IMR-90 (cell line): Measurements from ENCODE around the gene UBE2V1. TPM values are rescaled to one million over a fixed set of nuclear protein-coding genes. Genes with fewer than 3 reads are reported as not detected.

Experiments used
- ATAC-seq: fragments of 200-7000 bp; cut with Tn5 transposase; 2 replicates; pipeline ENCODE4 v1.9.1; 2020; ENCODE audit warnings: low read depth, mild to moderate bottlenecking, moderate library complexity
- BruUV-seq: library from RNA; stranded (reverse); fragments of 400-500 nt; replicated peaks from 2 replicates; lab custom pipeline; 2021; lab: Mats Ljungman, UMichigan
- CTCF ChIA-PET: fragments of 300-600 bp; formaldehyde crosslinking; extraction: SDS; loops from one replicate; lab custom pipeline; 2021; ENCODE audit warnings: antibody characterized with exemption; lab: Yijun Ruan, JAX
- POLR2A ChIA-PET: fragments of 300-600 bp; sonication (Branson Sonifier 250); formaldehyde crosslinking; loops from one replicate; lab custom pipeline; 2022; ENCODE audit warnings: antibody characterized with exemption; ENCODE audit not compliant: unreplicated experiment; lab: Charles Lee
- DNase-seq: peaks from one replicate; pipeline ENCODE4 v3.0.0; 2013
- H2AFZ ChIP-seq: replicated peaks from 2 replicates; pipeline ENCODE3; 2013; ENCODE audit warnings: low read length, mild to moderate bottlenecking; ENCODE audit not compliant: poor library complexity
- H2AK5ac ChIP-seq: 2 replicates; pipeline ENCODE4 v1.6.1; 2013; ENCODE audit warnings: low read depth, low read length, inconsistent platforms
- H2AK9ac ChIP-seq: replicated peaks from 2 replicates; pipeline ENCODE3; 2013; ENCODE audit warnings: mild to moderate bottlenecking, low read depth, low read length, moderate library complexity; ENCODE audit not compliant: poor library complexity
- H2BK120ac ChIP-seq: 2 replicates; pipeline ENCODE4 v1.6.1; 2013; ENCODE audit warnings: low read depth, low read length, inconsistent platforms
- H2BK15ac ChIP-seq: 3 replicates; pipeline ENCODE4 v1.6.1; 2013; ENCODE audit warnings: low read depth, low read length, inconsistent platforms
- H2BK20ac ChIP-seq: 2 replicates; pipeline ENCODE4 v1.6.1; 2013; ENCODE audit warnings: low read depth, mild to moderate bottlenecking, inconsistent platforms, low read length, moderate library complexity
- H2BK5ac ChIP-seq: 2 replicates; pipeline ENCODE4 v1.6.1; 2013; ENCODE audit warnings: mild to moderate bottlenecking, low read depth, low read length, inconsistent platforms; ENCODE audit not compliant: poor library complexity, severe bottlenecking
- H3K14ac ChIP-seq: replicated peaks from 2 replicates; pipeline ENCODE4 v1.6.1; 2013; ENCODE audit warnings: low read depth, low read length, inconsistent platforms
- H3K18ac ChIP-seq: 2 replicates; pipeline ENCODE4 v1.6.1; 2013; ENCODE audit warnings: low read depth, low read length, control low read depth
- H3K23ac ChIP-seq: 2 replicates; pipeline ENCODE4 v1.6.1; 2013; ENCODE audit warnings: low read depth, low read length, inconsistent platforms
- H3K27ac ChIP-seq: 2 replicates; pipeline ENCODE4 v1.5.1; 2013; ENCODE audit warnings: mild to moderate bottlenecking, control low read depth, low read length; ENCODE audit not compliant: insufficient read depth
- H3K27me3 ChIP-seq: 2 replicates; pipeline ENCODE4 v1.6.1; 2013; ENCODE audit warnings: low read length; ENCODE audit not compliant: control insufficient read depth, insufficient read depth
- H3K36me3 ChIP-seq: 2 replicates; pipeline ENCODE4 v1.6.1; 2013; ENCODE audit warnings: low read length, mixed read lengths; ENCODE audit not compliant: control insufficient read depth, insufficient read depth
- H3K4ac ChIP-seq: 2 replicates; pipeline ENCODE4 v1.6.1; 2013; ENCODE audit warnings: low read depth, low read length, inconsistent platforms
- H3K4me1 ChIP-seq: 2 replicates; pipeline ENCODE4 v1.6.1; 2013; ENCODE audit warnings: low read length, mixed read lengths; ENCODE audit not compliant: control insufficient read depth, insufficient read depth
- H3K4me2 ChIP-seq: 2 replicates; pipeline ENCODE4 v1.6.1; 2013; ENCODE audit warnings: low read depth, mild to moderate bottlenecking, control low read depth, low read length, moderate library complexity
- H3K4me3 ChIP-seq: 2 replicates; pipeline ENCODE4 v1.5.1; 2013; ENCODE audit warnings: low read depth, mild to moderate bottlenecking, control low read depth, low read length, moderate library complexity; ENCODE audit not compliant: insufficient read depth
- H3K56ac ChIP-seq: 2 replicates; pipeline ENCODE4 v1.6.1; 2013; ENCODE audit warnings: low read length, inconsistent platforms; ENCODE audit not compliant: insufficient read depth; ENCODE audit errors: extremely low read depth
- H3K79me1 ChIP-seq, 2 experiments: 2 replicates each; pipeline ENCODE4 v1.6.1; 2013; ENCODE audit warnings: low read length in 2 of 2, inconsistent platforms in 1 of 2, low read depth in 1 of 2
- H3K9ac ChIP-seq: 2 replicates; pipeline ENCODE4 v1.6.1; 2013; ENCODE audit warnings: low read depth, low read length, control low read depth
- H3K9me1 ChIP-seq: 2 replicates; pipeline ENCODE4 v1.6.1; 2013; ENCODE audit warnings: low read length, inconsistent platforms; ENCODE audit not compliant: insufficient read depth
- H3K9me3 ChIP-seq: 2 replicates; pipeline ENCODE4 v1.6.1; 2013; ENCODE audit warnings: low read length; ENCODE audit not compliant: control insufficient read depth, insufficient read depth
- H4K20me1 ChIP-seq: 2 replicates; pipeline ENCODE4 v1.6.1; 2013; ENCODE audit warnings: low read length, inconsistent platforms; ENCODE audit not compliant: insufficient read depth
- H4K5ac ChIP-seq: 2 replicates; pipeline ENCODE4 v1.6.1; 2013; ENCODE audit warnings: mild to moderate bottlenecking, low read depth, low read length, control low read depth
- H4K8ac ChIP-seq, 2 experiments: 2 replicates each; pipeline ENCODE4 v1.6.1; 2013; ENCODE audit warnings: low read depth in 2 of 2, low read length in 2 of 2, control low read depth in 1 of 2, inconsistent platforms in 1 of 2
- H4K91ac ChIP-seq: 2 replicates; pipeline ENCODE4 v1.6.1; 2013; ENCODE audit warnings: low read depth, low read length, inconsistent platforms; ENCODE audit not compliant: insufficient read depth
- BHLHE40 ChIP-seq: fragments of 150-350 bp; IDR thresholded peaks from 2 replicates; pipeline ENCODE4 v1.6.1; 2016; ENCODE audit warnings: mild to moderate bottlenecking, low read depth, low read length
- CEBPB ChIP-seq: IDR thresholded peaks from 2 replicates; pipeline ENCODE4 v1.6.1; 2012; ENCODE audit warnings: low read depth, low read length, improper control_type of control experiment
- CHD1 ChIP-seq: IDR thresholded peaks from 2 replicates; pipeline ENCODE4 v1.6.1; 2012; ENCODE audit warnings: low read depth, low read length, improper control_type of control experiment
- CTCF ChIP-seq: conservative IDR thresholded peaks from 2 replicates; pipeline ENCODE4 v1.5.1; 2012; ENCODE audit warnings: mild to moderate bottlenecking, low read depth, low read length, improper control_type of control experiment
- ELK1 ChIP-seq: fragments of 150-350 bp; IDR thresholded peaks from 2 replicates; pipeline ENCODE4 v1.6.1; 2016; ENCODE audit warnings: low read depth, mild to moderate bottlenecking, low read length, moderate library complexity, borderline replicate concordance
- FOS ChIP-seq: fragments of 150-350 bp; IDR thresholded peaks from 2 replicates; pipeline ENCODE4 v1.6.1; 2016; ENCODE audit warnings: low read depth, low read length
- MAFK ChIP-seq: IDR thresholded peaks from 2 replicates; pipeline ENCODE4 v1.6.1; 2012; ENCODE audit warnings: low read depth, low read length, improper control_type of control experiment
- MAZ ChIP-seq: IDR thresholded peaks from 2 replicates; pipeline ENCODE4 v1.6.1; 2012; ENCODE audit warnings: low read depth, mild to moderate bottlenecking, low read length, improper control_type of control experiment, moderate library complexity, borderline replicate concordance
- MXI1 ChIP-seq: IDR thresholded peaks from 2 replicates; pipeline ENCODE4 v1.6.1; 2012; ENCODE audit warnings: low read depth, mild to moderate bottlenecking, low read length, moderate library complexity, borderline replicate concordance
- NFE2L2 ChIP-seq: fragments of 150-350 bp; IDR thresholded peaks from 2 replicates; pipeline ENCODE4 v1.6.1; 2016; ENCODE audit warnings: low read depth, mild to moderate bottlenecking, low read length
- POLR2A ChIP-seq: IDR thresholded peaks from 2 replicates; pipeline ENCODE4 v1.6.1; 2012; ENCODE audit warnings: mild to moderate bottlenecking, low read depth, low read length
- RAD21 ChIP-seq: IDR thresholded peaks from 2 replicates; pipeline ENCODE4 v1.6.1; 2012; ENCODE audit warnings: low read length, improper control_type of control experiment
- RCOR1 ChIP-seq: IDR thresholded peaks from 2 replicates; pipeline ENCODE4 v1.6.1; 2012; ENCODE audit warnings: mild to moderate bottlenecking, low read length, improper control_type of control experiment; ENCODE audit not compliant: insufficient replicate concordance
- SMC3 ChIP-seq: fragments of 150-350 bp; IDR thresholded peaks from 2 replicates; pipeline ENCODE4 v1.6.1; 2016; ENCODE audit warnings: low read depth, mild to moderate bottlenecking, antibody characterized with exemption, low read length, moderate library complexity
- USF2 ChIP-seq: fragments of 150-350 bp; IDR thresholded peaks from 2 replicates; pipeline ENCODE4 v1.6.1; 2017; ENCODE audit warnings: mild to moderate bottlenecking, antibody characterized with exemption, low read length, low read depth
- WGBS, 2 experiments: methylation state at CpG; one replicate each; pipeline versions ENCODE4 v1.1.5 to v1.1.7; 2013; ENCODE audit warnings: missing lambda C conversion rate in 2 of 2; ENCODE audit not compliant: insufficient read length in 1 of 2; ENCODE audit errors: extremely low coverage in 2 of 2; 5-methylcytosine and 5-hydroxymethylcytosine counted together
- dilution Hi-C: fragments of 300-500 bp; cut with HindIII; formaldehyde crosslinking; loops from one replicate; pipeline ENCODE4 v1.14.3; 2018; ENCODE audit warnings: low sequenced_read_pairs; ENCODE audit not compliant: unreplicated experiment
- in situ Hi-C: fragments of 300-500 bp; cut with MboI; formaldehyde crosslinking; loops from 3 replicates; pipeline ENCODE4 v1.14.3; 2019; ENCODE audit warnings: low sequenced_read_pairs, inconsistent platforms, mixed read lengths
- intact Hi-C: fragments of 100-400 bp; cut with micrococcal nuclease; formaldehyde crosslinking; loops from 2 replicates; pipeline ENCODE4 v1.10.0; 2022
- polyA plus RNA-seq, 3 experiments: library from polyadenylated mRNA; depleted of rRNA; stranded (reverse); fragments of >200 nt; gene quantifications; 2 replicates each; pipeline ENCODE4 v1.2.3, GENCODE V29; 2012; ENCODE audit warnings: low replicate concordance in 1 of 3
- total RNA-seq: library from RNA; depleted of rRNA; stranded (reverse); fragments of >200 nt; gene quantifications from 2 replicates; pipeline ENCODE4 v1.2.3, GENCODE V29; 2012

The UBE2V1 gene
- total and polyA plus RNA-seq, 2 of the 4 experiments (the other 2 are of a cell fraction): 20.1 to 138 TPM

- Histone ChIP-seq H2AFZ (no peak overlapping the region), H3K4ac (peak overlapping the region; percentile 15; the same call in 1 of the 2 replicates), H3K56ac (no peak overlapping the region), H3K14ac (no peak overlapping the region), H3K27ac (peak overlapping the region; percentile 50; the same call in 1 of the 2 replicates), H3K27me3 (no peaks in the 10 kb centered on the region), H2AK5ac (no peak overlapping the region), H2BK5ac (peak overlapping the region; percentile 63), H3K4me3 (no peak overlapping the region), H2BK20ac (peak overlapping the region; percentile 15; the same call in 1 of the 2 replicates), H3K79me1 (peaks cover 42 to 83% of the 10 kb centered on the region in 2 experiments), H2AK9ac (no peak overlapping the region), H3K9me3 (no peaks in the 10 kb centered on the region), H4K20me1 (peaks cover 65% of the 10 kb centered on the region), H3K9me1 (peaks cover 36% of the 10 kb centered on the region), H3K9ac (no peak overlapping the region), H2BK15ac (no peak overlapping the region), H3K36me3 (peaks cover 59% of the 10 kb centered on the region), H2BK120ac (peak overlapping the region; percentile 21; the same call in 1 of the 2 replicates), H3K4me1 (peaks cover 30% of the 10 kb centered on the region), H3K18ac (no peak overlapping the region), H3K23ac (no peak overlapping the region), H4K5ac (no peak overlapping the region), H4K91ac (no peak overlapping the region), H4K8ac (no peak overlapping the region; a peak in 1 of 4 replicates), H3K4me2 (no peak overlapping the region)
- ATAC-seq (peak; percentile 86), DNase-seq (peak; percentile 99)
- no CpG with 5 or more reads among the region's 4 CpGs for WGBS, 2 experiments
- BruUV-seq: no TSS peak
- POLR2A ChIA-PET: interaction anchor here (0.8 to 1.3 kb wide), 2 partner anchors 9 to 22 kb away, joined by 4 to 6 read pairs; partner anchors contain the start of gene PEDS1
- dilution Hi-C loops (no loop called here), intact Hi-C loops (loop anchor here (1.0 kb wide), 1 partner anchor 22 kb away; no protein-coding TSS in a partner anchor), in situ Hi-C loops (no loop called here)
- CTCF ChIA-PET: interaction anchor here (0.5 to 0.6 kb wide), 2 partner anchors 54 to 630 kb away, joined by 3 read pairs; no protein-coding TSS in a partner anchor
- TF ChIP-seq RCOR1 (peak; percentile 34), FOS (peak; percentile 87), USF2 (peak; percentile 23; the same call in 1 of the 2 replicates), MAFK (no peak), CEBPB (peak; percentile 100), MAZ (peak; percentile 45; the same call in 1 of the 2 replicates), RAD21 (0 out of 2 replicates have a peak, but pooled peaks have one; percentile 7), POLR2A (no peak; the same call in 1 of the 2 replicates), BHLHE40 (peak; percentile 95), NFE2L2 (peak; percentile 66; the same call in 1 of the 2 replicates), ELK1 (no peak), MXI1 (peak; percentile 57; the same call in 1 of the 2 replicates), SMC3 (peak; percentile 13; the same call in 1 of the 2 replicates), CTCF (no peak), CHD1 (no peak)
Measured at GRCh38 chr20:50144362-50144761, 31.4 kb upstream of the UBE2V1 start.
